NCI-H1436 (cell line): ENCODE data around the gene TMEM245.
"Not testable (repeated sequence)": the region's sequence is repeated elsewhere in the genome, so short reads cannot be mapped to it uniquely, and the experiment has no call there.

Source experiments
- DNase-seq: peaks from one replicate; lab custom pipeline; 2025; lab: John Stamatoyannopoulos, UW

Gene TMEM245

DNA sequence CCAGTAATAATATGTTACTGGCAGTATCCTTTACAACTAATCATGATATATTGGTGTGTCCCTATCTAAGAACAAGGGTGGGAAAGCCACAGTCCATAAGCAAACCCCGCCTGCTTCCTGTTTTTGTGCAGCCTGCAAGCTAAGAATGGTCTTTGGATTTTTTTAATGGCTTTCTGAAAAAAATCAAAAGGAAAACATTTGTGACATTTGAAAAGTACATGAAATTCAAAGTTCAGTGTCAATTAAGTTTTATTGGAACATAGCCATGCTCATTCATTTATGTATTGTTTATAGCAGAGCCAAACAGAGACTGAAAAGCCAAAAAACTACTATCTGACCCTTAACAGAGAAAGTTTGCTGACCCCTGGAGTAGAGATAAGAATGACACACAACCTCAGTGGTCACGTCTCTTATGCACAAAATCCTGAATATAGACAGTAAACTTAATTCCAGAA lies 12.8 kb upstream of the TMEM245 start:
- DNase-seq: no peak

DNA sequence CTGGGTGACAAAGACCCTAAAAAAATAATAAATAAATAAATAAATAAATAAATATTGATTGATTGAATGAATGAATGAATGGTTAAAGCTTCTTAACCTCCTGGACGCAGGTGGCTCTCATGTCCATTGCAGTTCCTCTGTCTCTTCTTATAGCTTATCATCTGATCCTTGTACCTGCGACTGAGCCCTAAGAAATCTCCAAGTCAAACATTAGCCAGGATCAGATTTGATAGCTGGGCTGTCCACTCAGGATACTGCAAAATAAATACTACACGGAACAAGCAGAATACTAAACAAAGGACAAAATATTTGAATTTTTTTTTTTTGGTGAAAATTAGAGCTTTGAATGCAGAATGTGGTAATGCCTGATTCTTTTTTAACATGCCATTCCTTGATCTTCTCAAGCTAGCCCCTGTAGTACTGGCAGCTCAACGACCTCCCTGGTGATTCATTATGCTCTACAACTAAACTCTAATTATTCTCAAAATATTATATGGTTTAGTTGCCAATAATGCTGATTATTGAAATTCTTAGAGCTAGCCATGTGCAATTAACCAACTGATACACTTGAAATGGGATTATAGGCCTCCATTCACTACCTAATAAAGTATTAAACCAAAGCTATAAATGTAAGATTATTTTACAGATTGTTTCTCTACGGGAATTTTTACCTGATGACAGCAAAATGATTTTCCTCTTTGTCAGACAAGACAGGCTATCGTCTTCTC lies 9.9 kb upstream of the TMEM245 start:
- DNase-seq: no peak

DNA sequence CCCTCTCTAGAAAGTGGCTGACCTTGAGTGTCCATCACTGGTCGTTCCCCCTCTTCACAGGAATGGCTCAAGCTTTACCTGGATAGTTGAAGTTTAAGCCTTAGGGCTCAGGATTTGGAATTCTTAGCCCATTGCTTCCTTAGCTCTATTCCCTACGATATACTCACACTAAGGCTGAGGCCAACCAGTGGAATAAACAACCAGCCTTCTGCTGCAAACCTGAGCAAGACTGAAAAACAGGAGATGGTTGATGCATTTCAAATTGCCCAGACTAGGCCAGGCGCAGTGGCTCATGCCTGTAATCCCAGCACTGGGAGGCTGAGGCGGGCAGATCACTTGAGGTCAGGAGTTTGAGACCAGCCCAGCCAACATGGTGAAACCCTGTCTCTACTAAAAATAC lies 6.9 kb upstream of the TMEM245 start:
- not testable (repeated sequence) for DNase-seq

DNA sequence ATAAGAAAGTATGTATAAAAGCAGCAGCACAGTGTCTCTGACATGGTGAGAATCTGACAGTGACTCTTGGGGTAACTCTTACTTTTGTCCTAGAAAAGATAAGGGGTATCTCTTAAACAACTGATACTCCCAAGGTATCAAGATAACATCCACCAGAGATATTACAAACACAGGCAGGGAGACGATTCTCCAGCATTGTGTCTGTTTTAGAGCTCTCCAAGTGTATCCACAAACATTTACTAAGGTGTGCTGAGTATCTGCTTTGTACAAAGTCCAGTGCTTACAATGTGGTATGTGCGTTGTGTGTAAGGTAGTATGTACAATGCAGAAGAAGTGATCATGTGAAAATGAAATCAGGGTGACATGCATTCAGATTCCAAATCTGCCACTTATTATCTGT lies 4.4 kb upstream of the TMEM245 start:
- DNase-seq: no peak

DNA sequence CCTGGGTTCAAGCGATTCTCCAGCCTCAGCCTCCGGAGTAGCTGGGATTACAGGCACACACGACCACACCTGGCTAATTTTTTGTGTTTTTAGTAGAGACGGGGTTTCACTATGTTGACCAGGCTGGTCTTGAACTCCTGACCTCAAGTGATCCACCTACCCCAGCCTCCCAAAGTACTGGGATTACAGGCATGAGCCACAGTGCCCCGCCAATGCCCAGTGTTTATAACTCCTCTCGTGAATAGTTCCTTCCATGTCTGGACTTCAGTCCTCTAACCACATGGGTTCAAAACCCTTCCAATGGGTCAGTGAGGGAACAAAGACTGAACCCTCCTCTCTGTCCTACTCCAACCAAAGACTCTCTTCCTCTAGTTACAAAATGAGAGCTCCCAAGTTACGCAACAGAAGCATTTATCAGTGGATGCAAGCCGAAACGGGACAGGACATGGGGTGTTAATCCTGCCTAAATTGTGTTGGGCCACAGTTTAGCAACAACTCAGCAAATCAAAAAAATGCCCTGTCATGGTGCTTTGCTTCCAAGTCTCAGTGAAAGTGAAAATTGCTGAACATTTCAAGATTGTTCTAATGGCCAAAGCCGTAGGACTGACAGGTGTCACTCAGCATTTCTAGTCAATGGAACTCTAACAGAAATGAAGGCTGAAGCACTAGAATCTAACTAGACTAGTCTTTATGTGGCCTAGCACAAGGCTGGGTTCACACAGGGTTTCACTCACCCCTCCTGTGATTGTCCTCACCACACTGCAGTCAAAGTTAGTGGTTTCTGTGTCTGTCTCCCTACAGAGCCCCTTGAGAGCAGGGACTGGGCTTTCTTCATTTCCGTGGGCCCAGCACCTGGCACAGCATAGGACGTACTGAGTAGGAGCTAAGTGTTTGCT lies 3.2 kb upstream of the TMEM245 start:
- no peak for DNase-seq

DNA sequence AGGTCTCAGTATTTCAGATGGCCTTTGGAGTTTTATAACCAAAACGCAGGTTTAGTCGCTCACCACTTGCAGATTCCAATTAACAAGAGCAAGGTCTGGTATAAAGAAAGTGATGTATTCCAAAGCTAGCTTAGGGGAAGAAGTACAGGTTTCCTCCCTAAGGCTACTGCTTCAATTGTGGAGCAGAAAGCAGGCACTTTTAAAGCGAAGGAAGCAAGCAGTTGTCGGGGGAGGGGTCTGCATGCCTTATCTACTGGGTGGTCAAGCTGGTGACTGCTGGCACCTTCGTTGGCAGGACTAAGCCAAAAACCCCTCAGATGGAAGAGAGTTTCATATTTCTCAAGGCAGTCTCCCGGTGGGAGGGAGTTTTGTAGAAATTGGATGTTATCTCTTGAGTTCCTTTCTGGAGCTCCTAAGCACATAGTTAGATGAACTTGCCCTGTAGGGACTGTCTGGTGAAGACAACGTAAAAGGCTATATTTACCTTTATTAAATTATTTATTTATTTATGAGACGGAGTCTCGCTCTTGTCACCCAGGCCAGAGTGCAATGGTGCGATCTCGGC lies 1.6 kb upstream of the TMEM245 start:
- DNase-seq: no peak

DNA sequence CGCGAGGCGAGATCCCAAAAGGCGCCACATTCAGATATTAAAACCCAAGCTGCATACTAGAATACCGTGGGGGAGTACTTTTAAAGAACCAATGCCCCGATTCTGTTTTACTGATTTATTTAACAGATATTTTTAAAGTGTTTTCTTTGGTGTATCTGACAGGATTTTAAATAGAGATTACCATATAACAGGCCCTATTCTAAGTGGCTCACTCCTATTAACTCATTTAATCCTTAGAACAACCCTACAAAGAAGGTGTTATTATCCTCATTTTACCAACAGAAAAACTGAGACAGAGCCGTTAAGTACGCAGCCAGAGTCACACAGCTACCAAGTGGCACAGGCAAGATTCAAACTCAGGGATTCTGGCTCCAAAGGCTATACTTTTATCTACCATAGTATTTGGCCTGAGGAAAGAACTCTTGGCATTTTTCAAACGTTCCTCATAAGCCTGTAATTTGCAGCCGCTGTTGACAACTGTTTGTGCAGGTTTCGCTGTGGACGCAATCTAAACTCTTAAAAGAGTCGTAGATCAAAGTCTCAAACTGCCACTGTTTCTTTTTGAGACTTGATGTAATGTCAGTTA lies 550 bp upstream of the TMEM245 start:
- DNase-seq: no peak

DNA sequence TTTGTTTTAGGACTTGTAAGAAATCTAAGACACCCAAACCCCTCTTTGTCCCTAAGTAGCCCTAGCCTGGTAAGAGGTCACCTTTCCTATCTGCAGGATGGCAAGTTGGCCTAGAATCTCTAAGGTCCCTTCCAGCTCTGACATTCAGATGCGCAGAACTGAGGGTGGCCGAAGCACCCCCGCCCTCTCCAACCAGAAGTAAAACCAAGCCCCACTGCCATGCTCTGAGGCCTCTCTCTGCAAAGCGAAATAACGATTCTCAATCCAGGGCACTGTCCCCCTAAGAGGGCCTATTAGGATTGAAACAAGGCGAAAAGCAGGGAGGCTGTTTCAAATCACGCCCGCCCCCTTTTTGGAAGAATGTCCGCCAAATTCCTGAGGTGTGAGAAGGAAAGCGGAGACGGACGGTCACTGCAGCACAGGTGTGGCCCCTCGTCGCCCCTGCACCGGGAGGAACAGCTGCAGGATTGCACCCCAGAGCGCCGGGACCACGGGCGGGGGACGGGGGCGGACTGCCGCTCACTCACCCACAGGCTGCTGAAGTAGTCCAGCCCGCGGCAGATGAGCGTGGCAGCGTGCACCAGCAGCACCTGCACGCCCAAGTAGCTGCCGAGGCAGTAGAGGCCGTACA lies 824 bp downstream of the TMEM245 start:
- DNase-seq: no peak

DNA sequence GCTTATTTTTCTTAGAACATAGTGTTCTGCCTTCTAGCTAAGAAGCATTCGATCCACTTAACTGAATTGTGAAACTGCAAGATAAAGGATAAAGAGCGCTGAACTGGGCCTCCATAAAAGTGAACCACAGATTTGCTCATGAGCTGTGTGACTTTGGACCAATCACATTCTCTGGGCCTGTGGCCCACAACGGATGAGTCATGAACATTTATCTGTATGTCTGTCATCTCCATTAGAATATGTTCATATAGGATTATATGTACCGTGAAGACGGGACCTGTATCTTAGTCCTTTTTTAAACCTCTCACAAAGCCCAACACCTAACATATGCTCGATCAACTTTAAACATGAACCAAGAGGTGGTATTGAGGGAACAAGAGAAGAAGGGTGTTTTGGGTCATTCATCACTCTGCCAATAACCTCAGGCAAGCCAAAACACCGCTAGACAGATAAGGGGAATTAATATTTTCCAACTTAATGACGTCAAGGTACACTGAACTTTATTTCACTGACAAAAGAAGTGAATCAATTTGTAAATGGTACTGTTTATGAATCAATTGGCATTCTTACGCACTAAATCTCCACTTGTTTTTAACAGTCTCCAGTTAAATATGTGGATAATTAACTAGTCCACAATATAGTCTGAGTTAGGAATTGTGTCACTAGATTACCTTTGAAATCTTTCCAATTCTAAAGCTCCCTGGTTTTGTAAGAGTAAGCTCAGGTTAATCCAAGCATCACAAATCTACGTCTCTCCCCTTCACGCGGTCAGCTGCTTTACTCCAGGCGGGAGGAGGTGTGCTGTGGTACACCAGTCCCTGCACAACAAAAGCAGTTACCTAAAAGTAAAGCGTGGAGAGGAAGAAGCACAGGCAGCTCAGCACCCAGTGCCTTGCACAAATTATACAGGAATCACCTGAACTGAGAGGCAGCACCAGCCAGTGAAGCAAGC lies 1.6 kb downstream of the TMEM245 start:
- no peak for DNase-seq

DNA sequence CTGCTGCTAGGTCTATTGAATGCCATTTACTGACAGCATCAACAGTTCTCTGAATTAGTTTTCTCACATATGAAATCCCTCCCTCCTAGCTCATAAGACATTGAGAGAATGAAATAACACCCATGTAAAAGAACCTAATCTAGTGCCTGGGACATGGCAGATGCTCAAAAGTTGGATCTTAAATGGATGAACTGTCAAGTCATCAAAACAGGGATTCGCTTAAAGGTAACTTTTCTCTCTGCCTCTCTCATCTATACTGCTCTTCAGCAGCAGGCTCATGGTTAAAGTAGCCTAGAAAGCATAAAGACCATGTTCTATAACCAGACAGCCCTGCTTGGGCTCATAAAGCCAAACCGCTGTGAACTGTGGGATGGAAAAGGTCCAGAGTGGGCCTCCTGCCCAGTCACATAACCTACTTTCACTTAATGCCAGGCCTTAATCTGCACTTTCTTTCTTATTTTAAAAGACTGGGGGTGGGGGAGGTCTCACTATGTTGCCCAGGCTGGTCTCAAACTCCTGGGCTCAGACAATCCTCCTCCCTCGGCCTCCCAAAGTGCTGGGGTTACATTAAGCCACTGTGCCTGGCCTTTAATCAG lies 3.7 kb downstream of the TMEM245 start:
- no peak for DNase-seq

DNA sequence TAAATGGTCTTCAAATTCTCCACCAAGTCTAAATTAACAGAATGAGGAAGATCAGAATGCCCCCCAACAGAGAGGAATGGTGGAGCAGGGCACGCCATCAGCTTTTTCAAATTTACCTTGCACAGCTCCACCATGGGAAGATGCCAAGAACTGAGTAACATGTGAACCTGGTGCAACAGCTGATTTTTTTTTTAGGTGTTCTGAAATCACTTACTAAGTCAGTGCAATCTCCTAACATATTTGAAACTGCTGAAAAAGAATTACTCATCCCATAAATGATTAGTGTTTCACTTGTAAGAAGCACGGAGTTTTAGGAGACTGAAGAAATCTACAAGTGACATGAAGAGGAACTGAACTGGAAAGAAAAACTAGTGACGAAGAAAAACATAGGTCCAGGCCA lies 5.1 kb downstream of the TMEM245 start:
- no peak for DNase-seq

DNA sequence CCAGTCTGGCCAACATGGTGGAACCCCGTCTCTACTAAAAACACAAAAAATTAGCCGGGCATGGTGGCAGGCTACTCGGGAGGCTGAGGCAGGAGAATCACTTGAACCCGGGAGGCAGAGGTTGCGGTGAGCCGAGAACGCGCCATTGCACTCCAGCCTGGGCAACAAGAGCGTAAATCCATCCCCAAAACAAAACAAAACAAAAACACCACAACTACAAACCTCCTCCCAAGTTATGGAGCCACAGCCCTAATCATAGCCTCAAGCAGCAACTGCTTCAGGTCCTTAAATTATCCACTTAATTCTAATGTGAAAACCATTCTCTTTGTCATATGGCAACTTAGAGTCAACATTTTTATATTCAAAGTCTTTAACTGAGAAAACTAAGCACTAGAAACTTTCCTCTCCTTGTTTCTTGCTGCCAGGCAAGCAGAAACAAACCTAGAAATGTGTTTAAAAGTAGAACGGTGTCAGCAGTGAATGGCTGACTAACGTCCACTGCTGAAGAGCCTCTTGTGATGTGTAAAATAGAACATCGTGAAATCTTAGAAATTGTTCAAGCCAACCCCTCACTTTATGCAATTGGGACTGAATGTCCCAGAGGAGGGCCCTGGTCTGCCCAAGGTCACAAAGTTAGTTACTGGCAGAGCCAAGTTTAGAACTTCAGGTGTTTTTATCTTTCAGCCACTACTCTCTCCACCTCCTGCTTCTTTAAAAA lies 5.7 kb downstream of the TMEM245 start:
- no peak for DNase-seq

DNA sequence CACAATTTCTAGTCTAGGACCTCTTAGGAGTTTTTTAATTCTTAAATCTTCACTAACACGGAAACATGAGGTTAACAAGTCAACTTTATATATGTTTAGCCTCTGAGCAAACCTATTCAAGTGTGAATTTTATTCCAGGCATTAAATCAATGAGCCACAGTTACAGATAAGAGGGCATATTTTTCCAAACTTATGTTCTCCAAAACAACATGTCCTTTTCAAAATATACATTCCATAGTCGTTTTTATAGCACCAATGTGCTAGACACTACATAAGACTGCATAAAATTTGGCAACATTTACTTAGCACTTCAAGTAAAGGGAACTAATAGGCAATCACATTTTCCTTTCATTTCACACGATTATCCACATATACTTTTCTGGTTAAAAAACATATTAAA lies 6.5 kb downstream of the TMEM245 start:
- DNase-seq: no peak

DNA sequence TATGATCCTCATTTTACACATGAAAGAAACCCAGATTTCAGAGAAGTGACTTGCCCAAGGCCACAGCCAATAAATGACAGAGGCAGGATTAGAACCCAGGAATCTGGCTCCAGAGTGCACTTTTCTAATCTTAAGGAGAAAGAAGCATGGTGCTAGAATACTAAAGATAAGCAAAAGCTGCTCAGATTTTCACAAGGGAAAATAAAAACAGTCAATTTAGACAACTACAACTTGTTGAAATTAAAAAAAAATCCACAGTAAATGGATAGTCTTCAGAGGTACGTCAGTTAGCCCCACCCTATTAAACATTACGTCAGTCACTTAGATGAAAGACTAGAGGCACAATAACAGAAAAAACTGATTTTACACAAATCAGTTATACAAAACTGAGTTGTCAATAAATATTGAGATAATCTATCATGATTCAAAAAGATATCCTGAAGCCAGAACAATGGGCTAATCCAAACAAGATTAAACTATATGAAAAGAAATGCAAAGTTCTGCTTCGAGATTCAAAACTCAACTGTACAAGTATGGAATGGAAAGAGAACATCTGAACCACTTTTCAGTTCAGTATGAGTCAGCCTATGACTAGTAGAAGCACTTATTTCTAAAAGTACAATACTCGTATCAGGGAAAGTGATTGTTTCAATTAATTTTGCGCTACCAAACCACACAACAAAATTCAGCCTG lies 9.3 kb downstream of the TMEM245 start:
- no peak for DNase-seq

DNA sequence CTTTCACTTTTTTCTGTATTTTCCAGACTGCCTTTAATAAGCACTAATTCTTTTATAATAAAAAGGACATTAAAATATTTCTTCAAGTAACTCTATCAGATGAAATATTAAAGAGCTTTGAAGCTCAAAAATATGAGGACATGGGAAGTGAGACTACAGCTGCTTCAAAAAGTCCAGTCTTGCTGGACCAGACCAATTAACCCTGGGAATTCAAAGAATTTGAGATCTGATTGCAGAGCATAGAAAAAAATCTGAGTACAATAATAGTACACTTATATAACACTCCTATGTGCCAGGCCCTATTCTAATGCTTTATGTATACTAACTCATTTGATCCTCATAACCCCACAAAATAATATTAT lies 9.8 kb downstream of the TMEM245 start:
- no peak for DNase-seq

DNA sequence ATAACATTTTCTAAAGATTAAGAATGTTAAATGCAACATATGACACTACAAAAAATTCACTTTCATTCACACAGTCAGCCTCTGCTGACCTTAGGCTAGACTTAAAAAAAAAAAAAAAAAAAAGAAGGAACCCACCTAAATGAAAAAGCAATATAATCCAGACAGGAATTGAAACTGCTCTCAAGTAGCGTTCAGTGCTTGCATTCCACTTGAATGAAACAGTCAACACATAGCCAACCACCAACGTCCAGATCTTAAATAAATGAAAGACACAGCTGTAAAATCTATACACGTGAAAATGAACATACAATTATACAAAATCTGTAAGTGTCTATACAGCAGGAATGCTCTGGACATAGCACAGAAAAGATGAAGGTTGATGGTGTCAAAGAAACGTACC lies 11.4 kb downstream of the TMEM245 start:
- no peak for DNase-seq

DNA sequence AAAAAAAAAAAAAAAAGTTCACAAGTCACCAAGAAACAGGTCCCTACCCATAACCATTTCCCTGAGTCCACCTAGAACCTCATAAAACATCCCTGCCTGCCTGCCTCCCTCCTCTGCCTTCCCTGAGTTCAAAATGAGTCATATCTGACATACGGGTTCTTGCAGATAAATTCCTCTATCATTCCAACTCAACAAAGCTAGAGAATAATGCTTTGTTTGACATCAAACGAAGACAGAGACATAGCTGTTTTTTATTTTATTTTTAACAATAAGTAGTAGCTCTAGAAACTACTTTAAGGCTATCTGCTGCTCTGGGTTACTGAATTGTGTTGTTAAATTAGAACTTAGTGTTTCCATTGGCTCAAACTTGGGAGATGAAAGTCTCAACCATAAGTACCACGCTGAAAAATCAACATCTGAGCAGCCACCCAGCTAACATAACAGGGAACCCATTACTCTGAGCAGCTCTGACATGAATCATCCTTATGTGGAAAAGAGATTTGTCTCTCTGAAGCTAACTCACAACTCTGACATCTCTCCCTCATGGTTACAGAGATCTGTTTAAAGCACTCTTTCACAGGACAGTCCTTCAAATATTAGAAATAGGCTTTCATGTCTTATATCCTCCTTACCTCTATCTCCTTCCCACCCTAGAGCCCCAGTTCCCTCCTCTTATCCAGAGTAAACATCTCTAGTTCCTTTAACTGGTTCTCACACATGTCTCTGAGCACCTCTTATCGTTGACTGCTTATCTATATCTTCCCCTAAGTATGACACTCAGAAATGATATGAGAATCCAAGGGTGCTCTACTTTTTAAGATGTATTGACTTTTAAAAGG lies 12.1 kb downstream of the TMEM245 start:
- DNase-seq: no peak

DNA sequence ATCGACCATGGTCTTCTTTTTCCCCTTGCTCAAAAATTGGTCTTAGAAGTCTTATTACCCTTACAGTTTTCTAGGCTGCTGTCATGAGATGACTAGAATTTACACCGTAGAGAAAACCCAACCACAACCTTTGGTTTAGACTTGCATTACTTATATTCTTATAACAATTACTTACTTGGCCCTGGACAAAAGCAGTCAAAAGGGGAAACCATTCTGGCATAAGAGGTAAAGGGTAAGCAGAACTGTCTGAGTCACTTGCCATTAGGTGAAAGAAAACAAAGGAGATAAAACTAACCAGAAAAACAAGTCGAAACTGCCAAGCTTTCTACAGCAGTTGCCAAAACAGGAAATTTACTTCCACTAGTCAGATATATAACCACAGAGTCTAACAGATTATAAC lies 17.9 kb downstream of the TMEM245 start:
- DNase-seq: no peak

DNA sequence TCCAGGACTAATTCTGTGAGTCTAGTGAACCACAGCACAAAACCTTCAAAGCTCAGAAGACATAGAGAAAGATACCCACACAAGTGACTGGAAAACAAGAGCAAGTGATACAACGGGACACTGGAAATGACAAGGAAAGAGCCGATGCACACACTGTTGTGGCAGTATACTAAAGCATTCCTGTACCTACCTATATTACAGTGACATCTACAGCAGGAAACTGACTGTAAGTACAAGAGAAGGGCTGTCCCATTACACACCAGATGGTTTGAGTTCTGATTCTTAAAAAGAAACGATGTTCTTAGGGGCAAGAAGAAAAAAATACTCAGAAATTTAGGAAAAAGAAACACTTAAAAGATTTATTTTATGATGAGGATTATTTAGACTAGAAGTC lies 18.5 kb downstream of the TMEM245 start:
- no peak for DNase-seq
